K562 (cell line): ENCODE results near the gene HOXB3. TPM values are rescaled to one million over a fixed set of nuclear protein-coding genes. Genes with fewer than 3 reads are reported as not detected.

Source experiments
- FOXK2 ChIP-seq, 2 experiments: fragments of 450-650 bp; IDR thresholded peaks in 1 of 2; conservative IDR thresholded peaks in 1 of 2; 2 replicates each; pipeline ENCODE4 v1.6.1; 2016; ENCODE audit warnings: low read depth in 2 of 2, mild to moderate bottlenecking in 1 of 2
- JUN ChIP-seq, 2 experiments: sonication (generic) in 1 of 2; formaldehyde crosslinking in 1 of 2; IDR thresholded peaks; 2 replicates each; pipeline versions ENCODE4 v1.6.1 to v1.8.0; 2012 to 2022; ENCODE audit warnings: borderline replicate concordance in 2 of 2, mild to moderate bottlenecking in 2 of 2, improper control_type of control experiment in 1 of 2, low read depth in 1 of 2, low read length in 1 of 2, missing genetic modification reagents in 1 of 2
- KAT2B ChIP-seq: IDR thresholded peaks from one replicate; pipeline ENCODE4 v1.6.1; 2012; ENCODE audit warnings: low read depth, mild to moderate bottlenecking, control low read depth, inconsistent platforms, low read length, moderate library complexity
- MCM3 ChIP-seq: fragments of 450-650 bp; IDR thresholded peaks from 2 replicates; pipeline ENCODE4 v1.6.1; 2016
- PCBP1 ChIP-seq: fragments of 200-400 bp; formaldehyde crosslinking; IDR thresholded peaks from 2 replicates; pipeline ENCODE4 v1.6.1; 2018; ENCODE audit warnings: mild to moderate bottlenecking, low read depth, low read length; ENCODE audit not compliant: poor library complexity, severe bottlenecking
- POU5F1 ChIP-seq: fragments of 150-350 bp; IDR thresholded peaks from 2 replicates; pipeline ENCODE4 v1.6.1; 2014; ENCODE audit warnings: borderline replicate concordance, low read length, low read depth, mild to moderate bottlenecking; ENCODE audit not compliant: partially characterized antibody
- PURB ChIP-seq: sonication (generic); formaldehyde crosslinking; IDR thresholded peaks from 2 replicates; pipeline ENCODE4 v1.9.0; 2021; ENCODE audit warnings: low read depth, mild to moderate bottlenecking, missing genetic modification reagents
- SAP30 ChIP-seq: fragments of 200-600 bp; sonication (generic); IDR thresholded peaks from 2 replicates; pipeline ENCODE4 v1.6.1; 2012; ENCODE audit warnings: borderline replicate concordance, low read depth, mild to moderate bottlenecking, moderate library complexity, low read length, control low read depth, inconsistent platforms; ENCODE audit not compliant: insufficient read depth, poor library complexity, severe bottlenecking
- YBX1 ChIP-seq: fragments of 450-650 bp; IDR thresholded peaks from 2 replicates; pipeline ENCODE4 v1.7.1; 2016; ENCODE audit warnings: mild to moderate bottlenecking
- ZBTB40 ChIP-seq, 2 experiments: fragments of 450-650 bp in 1 of 2; sonication (generic) in 1 of 2; formaldehyde crosslinking in 1 of 2; IDR thresholded peaks; 2 replicates each; pipeline versions ENCODE4 v1.7.1 to v1.9.0; 2016 to 2022; ENCODE audit warnings: inconsistent platforms in 1 of 2, mild to moderate bottlenecking in 1 of 2, missing genetic modification reagents in 1 of 2
- ZNF609 ChIP-seq: sonication (generic); formaldehyde crosslinking; IDR thresholded peaks from 2 replicates; pipeline ENCODE4 v1.8.1; 2023; ENCODE audit warnings: missing genetic modification reagents, mild to moderate bottlenecking, borderline replicate concordance
- ZSCAN29 ChIP-seq: fragments of 450-650 bp; IDR thresholded peaks from 2 replicates; pipeline ENCODE4 v1.6.1; 2017
- polyA plus RNA-seq, 8 experiments: library from polyadenylated mRNA; depleted of rRNA in 4 of 8; stranded (reverse) in 5 of 8; unstranded in 3 of 8; fragments of >200 nt; fragmentation: Nextera tagmentation in 2 of 8; fragmentation: Illumina TruSeq in 1 of 8; extraction: Ambion mirVana in 2 of 8; extraction: Trizol in 1 of 8; gene quantifications; 2 replicates each; pipeline versions ENCODE4 v1.2.1 to v1.2.3, GENCODE V29; 2011 to 2014; ENCODE audit warnings: inconsistent platforms in 1 of 8, missing spikeins in 1 of 8
- total RNA-seq, 7 experiments: library from RNA; depleted of rRNA in 6 of 7; stranded (reverse); fragments of >200 nt in 6 of 7; fragmentation: Illumina TruSeq in 2 of 7; extraction: Trizol in 2 of 7; gene quantifications; 2 replicates each; pipeline versions ENCODE4 v1.2.1 to v1.2.3, GENCODE V29; 2011 to 2021; ENCODE audit warnings: low replicate concordance in 1 of 7

HOXB3 gene
- total and polyA plus RNA-seq, 9 of the 15 experiments (the other 6 are each of a cell fraction or from before 2014, with no cell fraction given) = 2.4 to 41.3 (median 20.2) TPM

- TF ChIP-seq ZBTB40 (IDR thresholded peaks at IDR 0.05) (no peak), ZBTB40 (CRISPR knock-in tag; IDR thresholded peaks at IDR 0.05) (no peak), POU5F1 (no peak), PURB (CRISPR knock-in tag) (no peak), PCBP1 (no peak), JUN (IDR thresholded peaks at IDR 0.05; ENCODE audit: borderline replicate concordance, low read depth, low read length) (no peak), JUN (CRISPR knock-in tag; IDR thresholded peaks at IDR 0.05; ENCODE audit: borderline replicate concordance) (no peak), MCM3 (no peak), KAT2B (no peak), ZSCAN29 (no peak), SAP30 (no peak), ZNF609 (CRISPR knock-in tag) (no peak), FOXK2 (conservative IDR thresholded peaks at IDR 0.05 in 1 of 2, IDR thresholded peaks at IDR 0.05 in 1 of 2; ENCODE audit: low read depth in 2 of 2) (peak; percentile 61 to 62; a peak in 2 of 4 replicates), YBX1 (no peak)
These were observed 10.1 kb downstream of the HOXB3 start (continued) for GRCh38 chr17:48579760-48580554.
